Inflammatory macrophage treated with lipopolysaccharide for 1 hour (primary cell): ENCODE measurements around the gene IFT172.
"Not testable (repeated sequence)": the region's sequence is repeated elsewhere in the genome, so short reads cannot be mapped to it uniquely, and the experiment has no call there.

Experiments
- DNase-seq, 2 donors: peaks; one replicate each; pipeline ENCODE4 v3.0.0-alpha.2; 2020 to 2022

Gene IFT172

DNA sequence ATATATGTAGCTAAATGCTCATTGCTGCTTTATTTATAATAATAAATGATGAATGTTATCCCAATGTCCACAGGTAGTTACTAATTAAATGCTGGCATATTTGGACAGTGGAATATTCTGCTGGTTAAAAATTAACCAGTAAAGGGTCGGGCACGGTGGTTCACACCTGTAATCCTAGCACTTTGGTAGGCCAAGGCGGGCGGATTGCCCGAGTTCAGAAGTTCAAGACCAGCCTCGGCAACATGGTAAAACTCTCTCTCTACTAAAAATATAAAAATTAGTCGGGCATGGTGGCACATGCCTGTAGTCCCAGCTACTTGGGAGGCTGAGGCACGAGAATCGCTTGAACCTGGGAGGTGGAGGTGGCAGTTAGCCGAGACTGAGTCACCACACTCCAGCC, 64.5 kb downstream of the IFT172 start:
- not testable (repeated sequence) for DNase-seq

DNA sequence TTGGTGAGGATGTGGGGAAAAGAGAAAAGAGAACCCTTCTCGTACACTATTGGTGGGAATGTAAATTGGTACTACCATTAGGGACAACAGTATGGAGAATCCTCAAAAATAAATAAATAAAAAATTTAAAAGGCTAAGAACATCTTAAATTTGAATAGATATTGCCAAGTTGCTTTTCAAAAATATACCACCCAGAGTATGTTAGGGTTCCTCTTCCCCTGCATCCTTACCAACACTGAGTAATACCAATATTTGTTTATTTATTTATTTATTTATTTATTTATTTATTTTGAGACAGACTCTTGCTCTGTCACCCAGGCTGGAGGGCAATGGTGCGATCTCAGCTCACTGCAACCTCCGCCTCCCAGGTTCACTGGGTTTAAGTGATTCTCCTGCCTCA, 66.6 kb downstream of the IFT172 start:
- DNase-seq, result no peak

DNA sequence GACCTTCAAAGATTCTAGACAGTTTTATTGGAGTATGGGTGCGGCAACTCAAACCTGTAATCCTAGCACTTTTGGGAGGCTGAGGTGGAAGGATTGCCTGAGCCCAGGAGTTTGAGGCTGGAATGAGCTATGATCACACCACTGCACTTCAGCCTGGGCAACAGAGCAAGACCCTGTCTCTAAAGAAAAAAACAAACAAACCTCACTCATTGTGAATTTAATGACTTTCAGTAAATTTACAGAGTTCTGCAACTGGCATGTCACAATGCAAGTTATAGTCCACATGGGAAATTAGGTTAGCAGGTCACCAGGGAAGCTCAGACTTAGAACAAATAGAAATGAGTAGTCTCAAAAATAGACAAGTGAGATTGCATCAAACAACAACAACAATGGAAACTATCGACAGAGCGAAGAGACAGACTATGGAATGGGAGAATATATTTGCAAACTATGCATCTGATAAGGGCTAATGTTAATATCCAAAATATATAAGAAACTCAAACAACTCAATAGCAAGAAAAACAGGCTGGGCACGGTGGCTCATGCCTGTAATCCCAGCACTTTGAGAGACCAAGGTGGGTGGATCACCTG, 67.8 kb downstream of the IFT172 start:
- DNase-seq, result no peak

- DNase-seq, result no peak
Measured at GRCh38 chr2:27420996-27421395, 68.5 kb downstream of the IFT172 start.

- DNase-seq, result no peak
Measured at GRCh38 chr2:27416151-27416550, 73.4 kb downstream of the IFT172 start.

GRCh38 chr2:27412419-27413152, 77.0 kb downstream of the IFT172 start:
- DNase-seq, result no peak

DNA sequence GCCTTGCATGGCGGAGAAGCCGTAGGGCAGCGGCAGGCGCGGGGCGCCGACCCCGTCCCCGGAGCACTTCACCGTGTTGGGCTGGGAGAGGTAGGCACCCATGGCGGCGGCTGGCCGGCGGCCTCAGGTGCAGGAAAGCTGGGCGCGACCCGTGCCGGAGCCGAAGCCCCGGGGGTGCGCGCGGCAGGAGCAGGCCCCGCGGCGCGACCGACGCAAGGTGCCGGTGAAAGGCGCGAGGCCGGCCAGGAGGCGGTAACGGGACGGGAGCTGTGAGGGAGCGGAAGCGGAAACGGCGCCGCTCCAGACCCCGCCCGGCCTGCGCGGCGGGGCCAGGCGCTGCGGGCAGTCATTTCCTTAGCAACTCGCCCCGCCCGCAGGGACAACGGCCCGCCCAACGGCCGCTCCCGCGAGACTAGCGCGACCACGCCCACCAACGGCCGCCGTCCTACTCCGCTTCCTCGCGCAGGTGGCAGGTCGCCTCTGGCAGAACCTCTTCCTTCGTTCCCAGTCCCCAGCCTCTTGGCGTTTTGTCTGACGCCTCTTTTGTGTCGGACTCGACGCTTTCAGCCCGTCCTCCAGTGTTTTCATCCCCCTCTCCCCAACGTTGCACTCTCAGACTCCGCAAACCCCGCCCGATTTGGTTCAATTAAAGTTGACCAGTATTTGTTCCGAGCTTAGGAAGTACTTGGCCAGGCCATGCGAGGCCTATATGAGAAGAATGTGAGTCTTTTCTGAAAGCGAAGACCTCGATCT, 80.0 kb downstream of the IFT172 start, which contains the start of gene PPM1G:
TSS of gene PPM1G (minus strand) at position 271 of the 753 bp plus-strand sequence. CDS start at position 102, 169 bp downstream.
- DNase-seq, result peak; percentile 91 to 94

- peak in 1 of 2 donors; percentile 17 for DNase-seq
Measured at GRCh38 chr2:27408601-27409320, 80.8 kb downstream of the IFT172 start.

- DNase-seq, result peak in 1 of 2 donors; percentile 31
Measured at GRCh38 chr2:27407798-27408491, 81.6 kb downstream of the IFT172 start.

DNA sequence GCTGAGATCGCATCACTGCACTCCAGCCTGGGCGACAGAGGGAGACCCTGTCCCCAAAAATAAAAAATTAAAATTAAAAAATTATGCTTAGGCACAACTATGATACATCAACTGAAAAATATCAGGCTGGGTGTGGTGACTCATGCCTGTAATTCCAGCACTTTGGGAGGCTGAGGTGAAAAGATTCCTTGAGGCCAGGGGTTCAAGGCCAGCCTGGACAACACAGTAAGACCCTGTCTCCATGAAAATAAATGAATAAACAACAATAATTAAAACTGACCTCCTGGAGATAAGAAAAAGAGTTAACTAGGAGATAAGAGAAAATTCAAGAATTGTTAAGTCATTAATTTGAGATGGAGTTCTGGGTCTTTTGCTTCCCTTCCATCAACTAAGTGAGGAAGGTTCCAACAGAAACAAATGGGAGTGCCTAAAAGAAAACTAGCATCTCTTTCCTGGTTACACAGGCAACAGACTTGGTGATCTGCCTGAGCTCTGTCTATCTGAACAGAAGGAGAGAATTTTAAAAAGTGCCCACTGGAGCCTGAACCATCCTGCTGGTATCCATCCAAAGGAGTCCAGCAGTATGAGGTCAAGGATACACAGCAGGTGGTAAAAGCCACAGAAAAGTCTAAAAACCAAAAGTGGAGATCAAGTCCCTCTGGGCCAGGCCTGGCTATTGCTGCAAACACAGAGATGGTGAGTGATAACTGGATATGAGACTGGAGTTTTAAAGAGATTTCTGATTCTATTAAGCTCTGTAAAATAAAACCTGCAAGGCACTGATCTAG, 89.0 kb downstream of the IFT172 start:
- no peak for DNase-seq

- no peak for DNase-seq
Measured at GRCh38 chr2:27398962-27399361, 90.6 kb downstream of the IFT172 start.
